Breast epithelium (tissue), 4 donors: ENCODE data around the gene ACACA. TPM values are rescaled to one million over a fixed set of nuclear protein-coding genes. Genes with fewer than 3 reads are reported as not detected.
A peak's percentile ranks its signal among the peaks of the same experiment; 100 is the strongest.

Experiments used
- DNase-seq, 2 donors: peaks; one replicate each; pipeline ENCODE4 v3.0.0-alpha.2; 2019; ENCODE audit warnings: low spot score in 2 of 2
- H3K27ac ChIP-seq, 2 donors: fragments of 200-600 bp; sonication (generic) in 1 of 2; one replicate each; pipeline ENCODE4 v1.5.1; 2016 to 2019; ENCODE audit warnings: mild to moderate bottlenecking in 1 of 2
- H3K27me3 ChIP-seq, 2 donors: fragments of 200-600 bp; sonication (generic) in 1 of 2; one replicate each; pipeline versions ENCODE4 v1.5.1 to v1.6.0; 2017 to 2019; ENCODE audit warnings: control low read depth in 1 of 2, mild to moderate bottlenecking in 1 of 2
- H3K36me3 ChIP-seq: fragments of 200-600 bp; one replicate; pipeline ENCODE4 v1.5.1; 2019
- H3K4me1 ChIP-seq, 2 donors: fragments of 200-600 bp; sonication (generic); one replicate each; pipeline ENCODE4 v1.5.1; 2016 to 2019; ENCODE audit warnings: control low read depth in 1 of 2
- H3K4me3 ChIP-seq, 3 donors: fragments of 200-600 bp; sonication (generic); 1 replicate in 2 of 3; 2 replicates in 1 of 3; pipeline ENCODE4 v1.5.1; 2016 to 2019; ENCODE audit warnings: mild to moderate bottlenecking in 3 of 3, moderate library complexity in 2 of 3
- H3K9me3 ChIP-seq, 2 donors: fragments of 200-600 bp; sonication (generic) in 1 of 2; one replicate each; pipeline ENCODE4 v1.5.1; 2016 to 2019; ENCODE audit warnings: control low read depth in 1 of 2
- CTCF ChIP-seq, 3 donors: fragments of 450-650 bp; IDR thresholded peaks; one replicate each; pipeline ENCODE4 v1.5.1; 2016 to 2017; ENCODE audit warnings: antibody characterized with exemption in 3 of 3, mild to moderate bottlenecking in 3 of 3, moderate library complexity in 3 of 3
- POLR2A ChIP-seq: fragments of 450-650 bp; IDR thresholded peaks from one replicate; pipeline ENCODE4 v1.6.1; 2016; ENCODE audit warnings: antibody characterized with exemption, mild to moderate bottlenecking, moderate library complexity
- POLR2AphosphoS5 ChIP-seq, 3 donors: sonication (generic); formaldehyde crosslinking; IDR thresholded peaks; one replicate each; pipeline ENCODE4 v1.6.1; 2017; ENCODE audit warnings: antibody characterized with exemption in 3 of 3
- intact Hi-C: fragments of 100-400 bp; cut with DNase I; formaldehyde crosslinking; loops from one replicate; pipeline ENCODE4 v1.15.1; 2023; ENCODE audit warnings: low total_unique reads
- total RNA-seq, 3 donors: library from RNA; depleted of rRNA; stranded (reverse); fragments of >200 nt; gene quantifications; one replicate each; pipeline ENCODE4 v1.1.0, GENCODE V29; 2016

ACACA gene
- total RNA-seq, 3 donors from 2014 or later: 32.8 to 46.5 (median 36.1) TPM

- no peaks in the 10 kb centered on the region for H3K4me1 ChIP-seq
- intact Hi-C loops: no loop called here
- H3K4me3 ChIP-seq: no peak overlapping the region
- no peak for DNase-seq
- no peaks in the 10 kb centered on the region for H3K27me3 ChIP-seq
- no peaks in the 10 kb centered on the region for H3K9me3 ChIP-seq
- H3K27ac ChIP-seq: no peak overlapping the region
- no peaks in the 10 kb centered on the region for H3K36me3 ChIP-seq
- TF ChIP-seq CTCF (IDR thresholded peaks at IDR 0.05): no peak
- no peak for TF ChIP-seq POLR2AphosphoS5 (IDR thresholded peaks at IDR 0.05)
- no peak for TF ChIP-seq POLR2A
Observed at GRCh38 chr17:37137906-37138514, 268.6 kb downstream of the ACACA start.

- Histone ChIP-seq H3K27me3 (no peaks in the 10 kb centered on the region), H3K36me3 (no peaks in the 10 kb centered on the region), H3K4me3 (no peak overlapping the region), H3K9me3 (no peaks in the 10 kb centered on the region), H3K4me1 (no peaks in the 10 kb centered on the region), H3K27ac (no peak overlapping the region)
- DNase-seq: no peak
- TF ChIP-seq CTCF (IDR thresholded peaks at IDR 0.05): peak in 1 of 3 donors; percentile 11
- no peak for TF ChIP-seq POLR2AphosphoS5 (IDR thresholded peaks at IDR 0.05)
- no peak for TF ChIP-seq POLR2A
- intact Hi-C loops: no loop called here
Observed at GRCh38 chr17:37137070-37137610, 269.5 kb downstream of the ACACA start.

- Histone ChIP-seq H3K27me3 (no peaks in the 10 kb centered on the region), H3K4me1 (no peaks in the 10 kb centered on the region), H3K27ac (no peak overlapping the region), H3K4me3 (no peak overlapping the region), H3K36me3 (no peaks in the 10 kb centered on the region), H3K9me3 (no peaks in the 10 kb centered on the region)
- intact Hi-C loops: no loop called here
- DNase-seq: no peak
- TF ChIP-seq POLR2AphosphoS5 (IDR thresholded peaks at IDR 0.05): no peak
- no peak for TF ChIP-seq CTCF (IDR thresholded peaks at IDR 0.05)
- TF ChIP-seq POLR2A: no peak
Observed at GRCh38 chr17:37135576-37135975, 271.1 kb downstream of the ACACA start.

- intact Hi-C loops: no loop called here
- Histone ChIP-seq H3K9me3 (no peaks in the 10 kb centered on the region), H3K4me3 (no peak overlapping the region), H3K36me3 (no peaks in the 10 kb centered on the region), H3K27ac (no peak overlapping the region), H3K27me3 (no peaks in the 10 kb centered on the region), H3K4me1 (no peaks in the 10 kb centered on the region)
- no peak for TF ChIP-seq CTCF (IDR thresholded peaks at IDR 0.05)
- no peak for DNase-seq
Observed at GRCh38 chr17:37134050-37134449, 272.6 kb downstream of the ACACA start.

- no peak for DNase-seq
- Histone ChIP-seq H3K27me3 (no peaks in the 10 kb centered on the region), H3K9me3 (no peaks in the 10 kb centered on the region), H3K4me1 (no peaks in the 10 kb centered on the region), H3K36me3 (no peaks in the 10 kb centered on the region), H3K27ac (no peak overlapping the region), H3K4me3 (no peak overlapping the region)
- TF ChIP-seq POLR2AphosphoS5 (IDR thresholded peaks at IDR 0.05): no peak
- no peak for TF ChIP-seq CTCF (IDR thresholded peaks at IDR 0.05)
- no peak for TF ChIP-seq POLR2A
- intact Hi-C loops: no loop called here
Observed at GRCh38 chr17:37133136-37133535, 273.5 kb downstream of the ACACA start.
